SW480 (cell line): Measurements from ENCODE around the gene ATP6V0A4.

Experiments
- DNase-seq: peaks from one replicate; pipeline ENCODE4 v3.0.0-alpha.2; 2016; ENCODE audit warnings: low spot score

ATP6V0A4 gene

GRCh38 chr7:138662076-138662990 lies 135.7 kb downstream of the ATP6V0A4 start:
- no peak for DNase-seq

DNA sequence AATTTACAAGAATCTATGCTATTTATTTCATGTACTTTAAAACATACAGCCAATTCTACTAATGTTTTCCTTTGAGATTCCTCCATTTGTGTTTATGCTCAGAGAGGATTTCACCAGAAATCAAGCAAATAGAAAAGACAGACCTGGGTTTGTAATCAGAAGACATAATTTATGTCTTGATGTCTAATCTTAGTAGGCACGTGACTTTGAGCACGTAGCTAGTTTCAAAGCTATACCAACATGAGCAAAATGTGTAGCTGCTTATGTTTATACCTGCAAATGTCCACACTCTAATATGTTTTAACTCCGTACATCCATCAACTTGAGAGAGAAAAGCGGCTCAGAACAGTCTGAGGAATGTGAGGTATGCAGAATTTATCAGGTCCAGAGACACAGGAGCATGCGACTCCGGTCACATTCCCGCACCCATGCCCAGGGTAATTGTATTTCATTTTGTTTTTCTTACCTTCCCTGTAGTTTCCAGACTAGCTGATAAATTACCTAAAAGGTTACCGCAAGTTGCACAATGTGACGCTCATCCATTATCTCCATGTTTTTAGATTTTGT lies 136.8 kb downstream of the ATP6V0A4 start:
- DNase-seq = no peak

- DNase-seq = no peak
Observed at GRCh38 chr7:138658889-138659288, 139.1 kb downstream of the ATP6V0A4 start.

- no peak for DNase-seq
Observed at GRCh38 chr7:138657854-138658386, 140.1 kb downstream of the ATP6V0A4 start.

- no peak for DNase-seq
Observed at GRCh38 chr7:138656952-138657351, 141.0 kb downstream of the ATP6V0A4 start.
